Hepatocyte (in vitro differentiated cells): Measurements from ENCODE around the gene NCL.

Experiments
- CTCF ChIP-seq: fragments of 200-600 bp; sonication (generic); IDR thresholded peaks from 2 replicates; pipeline ENCODE4 v1.5.1; 2016; ENCODE audit warnings: antibody characterized with exemption, mild to moderate bottlenecking; ENCODE audit not compliant: poor library complexity
- EZH2 ChIP-seq: fragments of 200-600 bp; sonication (generic); IDR thresholded peaks from 2 replicates; pipeline ENCODE4 v1.6.1; 2016; ENCODE audit warnings: antibody characterized with exemption, mild to moderate bottlenecking, borderline replicate concordance

- TF ChIP-seq CTCF (no peak), EZH2 (no peak)
Measured at GRCh38 chr2:231488331-231488730, 24.0 kb upstream of the NCL start.
